Trophoblast cell (in vitro differentiated cells and primary cell): ENCODE results near the gene LCN15.

ENCODE experiments used
- DNase-seq, 2 donors: peaks; one replicate each; pipeline ENCODE4 v3.0.0-alpha.2; 2016
- H2AFZ ChIP-seq: 2 replicates; pipeline ENCODE4 v1.6.1; 2013; ENCODE audit warnings: low read length, moderate library complexity, mild to moderate bottlenecking; ENCODE audit not compliant: insufficient read depth, poor library complexity
- H2AK5ac ChIP-seq: 2 replicates; pipeline ENCODE4 v1.6.1; 2013; ENCODE audit warnings: mild to moderate bottlenecking, low read length
- H2BK120ac ChIP-seq: 2 replicates; pipeline ENCODE4 v1.6.1; 2013; ENCODE audit warnings: low read length, mild to moderate bottlenecking, moderate library complexity; ENCODE audit not compliant: insufficient read depth, poor library complexity
- H2BK12ac ChIP-seq: 2 replicates; pipeline ENCODE4 v1.6.1; 2013; ENCODE audit warnings: mild to moderate bottlenecking, low read length, moderate library complexity
- H2BK5ac ChIP-seq: 2 replicates; pipeline ENCODE4 v1.6.1; 2013; ENCODE audit warnings: low read length, low read depth, moderate library complexity, mild to moderate bottlenecking; ENCODE audit not compliant: poor library complexity
- H3K14ac ChIP-seq: 2 replicates; pipeline ENCODE4 v1.6.1; 2013; ENCODE audit warnings: mild to moderate bottlenecking, low read length
- H3K18ac ChIP-seq: 2 replicates; pipeline ENCODE4 v1.6.1; 2013; ENCODE audit warnings: mild to moderate bottlenecking, low read length
- H3K23ac ChIP-seq: 2 replicates; pipeline ENCODE4 v1.6.1; 2013; ENCODE audit warnings: low read length
- H3K27ac ChIP-seq: 2 replicates; pipeline ENCODE4 v1.5.1; 2013; ENCODE audit warnings: low read depth, mild to moderate bottlenecking, inconsistent platforms, low read length, moderate library complexity
- H3K27me3 ChIP-seq: 2 replicates; pipeline ENCODE4 v1.6.1; 2013; ENCODE audit warnings: inconsistent platforms, mild to moderate bottlenecking, low read length, moderate library complexity; ENCODE audit not compliant: insufficient read depth
- H3K36me3 ChIP-seq, 2 experiments: 1 replicate in 1 of 2; 2 replicates in 1 of 2; pipeline ENCODE4 v1.6.1; 2013; ENCODE audit warnings: low read length in 2 of 2, mild to moderate bottlenecking in 2 of 2, moderate library complexity in 1 of 2; ENCODE audit not compliant: insufficient read depth in 2 of 2, control insufficient read depth in 1 of 2
- H3K4ac ChIP-seq: 2 replicates; pipeline ENCODE4 v1.6.1; 2013; ENCODE audit warnings: low read depth, mild to moderate bottlenecking, low read length, moderate library complexity
- H3K4me1 ChIP-seq, 2 experiments: 1 replicate in 1 of 2; 2 replicates in 1 of 2; pipeline ENCODE4 v1.6.1; 2013; ENCODE audit warnings: low read length in 2 of 2, mild to moderate bottlenecking in 2 of 2, moderate library complexity in 1 of 2; ENCODE audit not compliant: insufficient read depth in 2 of 2, control insufficient read depth in 1 of 2
- H3K4me2 ChIP-seq: 2 replicates; pipeline ENCODE4 v1.6.1; 2013; ENCODE audit warnings: inconsistent platforms, mild to moderate bottlenecking, low read length, moderate library complexity
- H3K4me3 ChIP-seq: 2 replicates; pipeline ENCODE4 v1.5.1; 2013; ENCODE audit warnings: mild to moderate bottlenecking, low read depth, low read length, inconsistent platforms
- H3K79me1 ChIP-seq: one replicate; pipeline ENCODE4 v1.6.1; 2013; ENCODE audit warnings: low read length
- H3K79me2 ChIP-seq: 2 replicates; pipeline ENCODE4 v1.6.1; 2013; ENCODE audit warnings: low read length, mild to moderate bottlenecking; ENCODE audit not compliant: control insufficient read depth, insufficient read depth, poor library complexity
- H3K9ac ChIP-seq: 2 replicates; pipeline ENCODE4 v1.6.1; 2013; ENCODE audit warnings: mild to moderate bottlenecking, low read length
- H3K9me3 ChIP-seq: 2 replicates; pipeline ENCODE4 v1.6.1; 2013; ENCODE audit warnings: low read depth, mild to moderate bottlenecking, control low read depth, inconsistent platforms, low read length; ENCODE audit not compliant: insufficient read depth
- H4K12ac ChIP-seq: 2 replicates; pipeline ENCODE4 v1.6.1; 2013; ENCODE audit warnings: low read depth, mild to moderate bottlenecking, low read length, moderate library complexity
- H4K8ac ChIP-seq: 2 replicates; pipeline ENCODE4 v1.6.1; 2013; ENCODE audit warnings: low read depth, mild to moderate bottlenecking, low read length, moderate library complexity
- H4K91ac ChIP-seq: one replicate; pipeline ENCODE4 v1.6.1; 2013; ENCODE audit warnings: low read depth, mild to moderate bottlenecking, low read length, moderate library complexity
- WGBS: extraction: QIAGEN DNeasy Blood & Tissue Kit; methylation state at CpG from one replicate; pipeline ENCODE4 v1.1.7; 2013; ENCODE audit warnings: missing lambda C conversion rate; ENCODE audit not compliant: insufficient read length, insufficient coverage; ENCODE audit errors: extremely low coverage; 5-methylcytosine and 5-hydroxymethylcytosine counted together

LCN15 gene

DNA sequence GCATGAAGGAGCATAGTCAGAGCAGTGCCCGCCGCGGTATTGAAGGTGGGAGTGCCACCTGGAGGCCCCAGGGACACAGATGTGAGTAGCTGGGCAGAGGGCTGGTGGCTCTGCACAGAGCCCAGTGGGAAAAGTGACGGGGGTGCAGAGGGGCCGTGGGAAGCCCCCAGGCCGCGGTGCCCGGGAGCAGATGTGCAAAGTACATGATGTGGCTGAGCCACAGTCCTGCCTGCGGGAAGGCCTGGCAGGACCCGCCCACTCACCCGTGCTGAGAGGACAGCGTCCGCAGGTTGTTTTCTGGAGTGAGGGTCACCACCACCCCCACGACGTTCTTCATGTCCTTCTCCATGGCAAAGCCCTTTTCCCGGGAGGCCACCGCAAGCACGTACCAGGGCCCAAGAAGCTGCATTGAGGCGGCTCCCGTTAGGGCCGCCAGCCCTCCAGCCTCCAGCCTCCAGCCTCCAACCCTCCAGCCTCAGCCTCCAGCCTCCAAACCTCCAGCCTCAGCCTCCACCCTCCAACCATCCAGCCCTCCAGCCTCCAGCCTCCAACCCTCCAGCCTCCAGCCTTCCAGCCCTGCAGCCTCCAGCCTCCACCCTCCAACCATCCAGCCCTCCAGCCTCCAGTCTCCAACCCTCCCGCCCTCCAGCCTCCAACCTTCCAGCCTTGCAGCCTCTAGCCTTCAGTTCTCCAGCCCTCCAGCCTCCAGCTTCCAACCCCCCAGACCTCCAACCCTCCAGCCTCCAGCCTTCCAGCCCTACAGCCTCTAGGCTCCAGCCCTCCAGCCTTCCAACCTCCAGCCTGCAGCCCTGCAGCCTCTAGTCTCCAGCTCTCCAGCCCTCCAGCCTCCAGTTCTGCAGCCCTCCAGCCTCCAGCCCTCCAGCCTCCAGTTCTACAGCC, 16.9 kb downstream of the LCN15 start:
- Histone ChIP-seq H3K9me3 (no peaks in the 10 kb centered on the region), H4K12ac (no peak overlapping the region), H3K27ac (no peak overlapping the region), H3K79me1 (no peaks in the 10 kb centered on the region), H3K27me3 (no peaks in the 10 kb centered on the region), H2BK12ac (no peak overlapping the region), H2BK120ac (no peak overlapping the region), H3K14ac (no peak overlapping the region), H3K18ac (no peak overlapping the region), H4K91ac (no peak overlapping the region), H3K36me3 (no peaks in the 10 kb centered on the region), H2BK5ac (no peak overlapping the region), H2AK5ac (no peak overlapping the region), H3K4me1 (no peaks in the 10 kb centered on the region), H3K4me2 (no peak overlapping the region), H3K23ac (no peak overlapping the region), H3K4ac (no peak overlapping the region), H3K79me2 (no peaks in the 10 kb centered on the region), H2AFZ (no peak overlapping the region), H3K4me3 (no peak overlapping the region), H3K9ac (no peak overlapping the region), H4K8ac (no peak overlapping the region)
- WGBS: no CpG with 5 or more reads among the region's 22 CpGs
- DNase-seq: no peak

DNA sequence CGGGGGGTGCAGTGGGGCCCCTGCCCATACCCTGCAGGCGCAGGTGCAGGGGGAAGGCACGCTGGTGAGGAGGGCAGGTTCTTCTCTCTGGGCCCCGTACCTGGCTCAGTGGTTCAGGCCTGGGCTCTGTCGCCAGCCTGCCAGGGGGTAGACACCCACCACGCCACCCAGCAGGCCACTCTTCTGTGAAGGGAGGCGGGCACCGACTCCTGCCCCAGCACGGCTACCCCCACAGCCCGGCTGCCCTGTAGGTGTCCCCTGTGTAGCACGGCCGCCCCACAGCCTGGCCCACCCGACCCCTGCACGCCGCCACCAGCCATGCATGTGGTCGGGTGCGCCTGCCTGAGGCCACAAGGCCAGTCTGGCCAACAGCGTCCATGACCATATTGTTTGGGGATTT, 17.7 kb downstream of the LCN15 start:
- H2AK5ac ChIP-seq: no peak overlapping the region
- no peak overlapping the region for H4K91ac ChIP-seq
- H2BK120ac ChIP-seq: no peak overlapping the region
- H3K14ac ChIP-seq: no peak overlapping the region
- no peaks in the 10 kb centered on the region for H3K36me3 ChIP-seq
- no peak overlapping the region for H2AFZ ChIP-seq
- H3K27me3 ChIP-seq: no peaks in the 10 kb centered on the region
- H2BK12ac ChIP-seq: no peak overlapping the region
- H2BK5ac ChIP-seq: no peak overlapping the region
- H3K9me3 ChIP-seq: no peaks in the 10 kb centered on the region
- no peak for DNase-seq
- no peaks in the 10 kb centered on the region for H3K79me1 ChIP-seq
- H3K79me2 ChIP-seq: no peaks in the 10 kb centered on the region
- H3K9ac ChIP-seq: no peak overlapping the region
- whole genome bisulfite sequencing: no CpG with 5 or more reads among the region's 18 CpGs
- H3K4me1 ChIP-seq: no peaks in the 10 kb centered on the region
- no peak overlapping the region for H4K8ac ChIP-seq
- no peak overlapping the region for H3K4ac ChIP-seq
- no peak overlapping the region for H3K4me2 ChIP-seq
- H4K12ac ChIP-seq: no peak overlapping the region
- H3K18ac ChIP-seq: no peak overlapping the region
- no peak overlapping the region for H3K4me3 ChIP-seq
- no peak overlapping the region for H3K23ac ChIP-seq
- no peak overlapping the region for H3K27ac ChIP-seq

DNA sequence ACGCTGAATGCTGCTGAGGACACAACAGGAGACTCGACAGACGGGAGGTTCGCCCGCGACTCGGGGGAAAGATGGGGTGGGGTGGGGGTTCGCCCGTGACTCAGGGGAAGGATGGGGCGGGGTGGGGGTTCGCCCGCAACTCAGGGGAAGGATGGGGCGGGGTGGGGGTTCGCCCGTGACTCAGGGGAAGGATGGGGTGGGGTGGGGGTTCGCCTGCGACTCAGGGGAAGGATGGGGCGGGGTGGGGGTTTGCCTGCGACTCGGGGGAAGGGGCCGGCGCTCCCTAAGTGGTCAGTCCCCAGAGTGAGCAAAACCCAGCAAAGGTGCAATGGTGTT, 18.2 kb downstream of the LCN15 start:
- H3K9ac ChIP-seq: no peak overlapping the region
- no peaks in the 10 kb centered on the region for H3K79me2 ChIP-seq
- no peak overlapping the region for H4K91ac ChIP-seq
- no peaks in the 10 kb centered on the region for H3K9me3 ChIP-seq
- no peak overlapping the region for H3K4me2 ChIP-seq
- H4K8ac ChIP-seq: no peak overlapping the region
- no peak overlapping the region for H2AFZ ChIP-seq
- H2BK5ac ChIP-seq: no peak overlapping the region
- no peak overlapping the region for H2BK120ac ChIP-seq
- H3K4me1 ChIP-seq: no peaks in the 10 kb centered on the region
- H3K4ac ChIP-seq: no peak overlapping the region
- H2AK5ac ChIP-seq: no peak overlapping the region
- H3K79me1 ChIP-seq: no peaks in the 10 kb centered on the region
- H2BK12ac ChIP-seq: no peak overlapping the region
- H3K36me3 ChIP-seq: no peaks in the 10 kb centered on the region
- no peak overlapping the region for H3K23ac ChIP-seq
- no peak overlapping the region for H3K27ac ChIP-seq
- no peak for DNase-seq
- no peak overlapping the region for H3K4me3 ChIP-seq
- whole genome bisulfite sequencing: no CpG with 5 or more reads among the region's 22 CpGs
- no peak overlapping the region for H3K14ac ChIP-seq
- no peak overlapping the region for H4K12ac ChIP-seq
- no peaks in the 10 kb centered on the region for H3K27me3 ChIP-seq
- no peak overlapping the region for H3K18ac ChIP-seq

DNA sequence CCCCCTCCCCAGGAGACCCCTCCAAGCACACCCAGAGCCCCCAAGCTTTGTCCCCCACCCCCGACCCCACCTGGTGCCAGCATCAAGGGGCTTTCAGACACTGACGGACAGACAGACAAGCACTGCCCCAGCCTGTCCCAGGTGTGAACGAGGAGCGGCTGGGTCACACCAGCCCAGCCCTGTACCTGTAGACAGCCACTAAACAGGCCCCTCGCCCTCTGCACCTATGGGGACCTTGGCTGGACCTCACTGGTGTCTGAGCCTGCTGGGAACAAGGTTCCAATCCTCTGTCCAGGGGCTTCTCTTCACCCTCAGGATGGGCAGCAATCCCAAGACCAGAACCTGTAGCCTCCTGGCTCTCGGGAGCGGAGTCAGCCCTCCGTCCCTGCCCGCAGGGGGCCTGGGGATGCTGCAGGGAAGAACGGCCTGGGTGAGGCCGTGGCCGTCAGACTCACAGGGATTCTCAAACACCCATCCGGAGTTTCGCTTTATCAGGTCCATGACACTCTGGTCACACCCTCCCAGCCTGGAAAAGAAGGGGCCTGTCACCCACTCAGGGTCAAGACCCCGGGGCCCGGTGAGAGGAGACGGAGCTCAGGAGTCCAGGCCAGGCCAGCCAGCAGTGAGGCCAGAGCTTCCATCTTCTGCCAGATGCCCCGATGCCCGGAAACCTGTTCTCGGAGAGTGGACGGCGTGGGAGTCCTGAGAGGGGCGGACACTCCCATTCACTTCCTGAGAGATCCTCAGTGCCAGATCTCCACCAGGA, 18.7 kb downstream of the LCN15 start:
- no peaks in the 10 kb centered on the region for H3K27me3 ChIP-seq
- no peak overlapping the region for H4K8ac ChIP-seq

More for the DNA sequence above, 18.7 kb downstream of the LCN15 start:
- H2AK5ac ChIP-seq: no peak overlapping the region
- H3K18ac ChIP-seq: no peak overlapping the region
- H3K23ac ChIP-seq: no peak overlapping the region
- WGBS: no CpG with 5 or more reads among the region's 23 CpGs
- no peak overlapping the region for H3K9ac ChIP-seq
- H3K79me2 ChIP-seq: no peaks in the 10 kb centered on the region
- H2AFZ ChIP-seq: no peak overlapping the region
- no peaks in the 10 kb centered on the region for H3K36me3 ChIP-seq
- no peaks in the 10 kb centered on the region for H3K9me3 ChIP-seq
- no peak overlapping the region for H3K4me3 ChIP-seq
- no peaks in the 10 kb centered on the region for H3K79me1 ChIP-seq
- no peaks in the 10 kb centered on the region for H3K4me1 ChIP-seq
- H2BK5ac ChIP-seq: no peak overlapping the region
- no peak overlapping the region for H3K27ac ChIP-seq
- H3K14ac ChIP-seq: no peak overlapping the region
- DNase-seq: no peak
- H4K12ac ChIP-seq: no peak overlapping the region
- H2BK120ac ChIP-seq: no peak overlapping the region
- no peak overlapping the region for H3K4ac ChIP-seq
- no peak overlapping the region for H4K91ac ChIP-seq
- no peak overlapping the region for H2BK12ac ChIP-seq
- no peak overlapping the region for H3K4me2 ChIP-seq
